ENCODE results near the gene GTF2I. TPM values are rescaled to one million over a fixed set of nuclear protein-coding genes. Genes with fewer than 3 reads are reported as not detected.
"Not testable (repeated sequence)": the region's sequence is repeated elsewhere in the genome, so short reads cannot be mapped to it uniquely, and the experiment has no call there.

Gene GTF2I
- total RNA-seq, 3 donors from 2014 or later: 111 to 220 (median 130) TPM

- no peak for TF ChIP-seq CTCF (IDR thresholded peaks at IDR 0.05)
- DNase-seq (no peak), ATAC-seq (no peak)
- Histone ChIP-seq H3K9me3 (no peaks in the 10 kb centered on the region), H3K4me3 (no peak overlapping the region), H3K36me3 (ENCODE audit: low read depth) (no peaks in the 10 kb centered on the region), H3K4me1 (ENCODE audit: low read depth) (no peaks in the 10 kb centered on the region)
- intact Hi-C loops (cut with DNase I, micrococcal nuclease): no loop called here
Measured at GRCh38 chr7:74682829-74683228, 25.3 kb downstream of the GTF2I start.

- intact Hi-C loops (cut with DNase I, micrococcal nuclease): no loop called here
- H3K4me1 ChIP-seq (ENCODE audit: low read depth): no peaks in the 10 kb centered on the region
- H3K36me3 ChIP-seq (ENCODE audit: low read depth): no peaks in the 10 kb centered on the region
- ATAC-seq: no peak
- no peaks in the 10 kb centered on the region for H3K9me3 ChIP-seq
- no peak for TF ChIP-seq CTCF (IDR thresholded peaks at IDR 0.05)
- no peak overlapping the region for H3K4me3 ChIP-seq
- DNase-seq: no peak
Measured at GRCh38 chr7:74683799-74684198, 26.3 kb downstream of the GTF2I start.

- ATAC-seq: no peak
Measured at GRCh38 chr7:74684473-74684872, 27.0 kb downstream of the GTF2I start.

GRCh38 chr7:74684921-74685320 is 27.4 kb downstream of the GTF2I start:
- ATAC-seq: no peak
- Histone ChIP-seq H3K9me3 (no peaks in the 10 kb centered on the region), H3K4me1 (ENCODE audit: low read depth) (no peaks in the 10 kb centered on the region), H3K4me3 (no peak overlapping the region), H3K36me3 (ENCODE audit: low read depth) (no peaks in the 10 kb centered on the region)
- DNase-seq: no peak
- intact Hi-C loops (cut with DNase I, micrococcal nuclease): no loop called here
- no peak for TF ChIP-seq CTCF (IDR thresholded peaks at IDR 0.05)

More at GRCh38 chr7:74684473-74684872, 27.0 kb downstream of the GTF2I start:
- no peak overlapping the region for H3K4me3 ChIP-seq
- H3K9me3 ChIP-seq: no peaks in the 10 kb centered on the region
- no peak for TF ChIP-seq CTCF (IDR thresholded peaks at IDR 0.05)
- no peaks in the 10 kb centered on the region for H3K36me3 ChIP-seq (ENCODE audit: low read depth)
- no peaks in the 10 kb centered on the region for H3K4me1 ChIP-seq (ENCODE audit: low read depth)
- intact Hi-C loops (cut with DNase I, micrococcal nuclease): no loop called here
- no peak for DNase-seq

GRCh38 chr7:74690474-74690873 is 33.0 kb downstream of the GTF2I start:
- H3K9me3 ChIP-seq: no peaks in the 10 kb centered on the region
- intact Hi-C loops (cut with DNase I, micrococcal nuclease): no loop called here
- no peaks in the 10 kb centered on the region for H3K4me1 ChIP-seq (ENCODE audit: low read depth)
- H3K36me3 ChIP-seq (ENCODE audit: low read depth): peaks cover 11% of the 10 kb centered on the region
- H3K4me3 ChIP-seq: no peak overlapping the region
- no peak for ATAC-seq
- TF ChIP-seq CTCF (IDR thresholded peaks at IDR 0.05): no peak
- DNase-seq: no peak

- ATAC-seq; H3K4me1 ChIP-seq (ENCODE audit: low read depth); H3K9me3 ChIP-seq; H3K4me3 ChIP-seq; DNase-seq; intact Hi-C loops (cut with DNase I, micrococcal nuclease): not testable (repeated sequence)
- peaks cover 15% of the 10 kb centered on the region for H3K36me3 ChIP-seq (ENCODE audit: low read depth)
Measured at GRCh38 chr7:74704419-74704818, 46.9 kb downstream of the GTF2I start.
